ENCODE data around the gene NAALADL2. TPM values are rescaled to one million over a fixed set of nuclear protein-coding genes. Genes with fewer than 3 reads are reported as not detected.
"Not testable (repeated sequence)": the region's sequence is repeated elsewhere in the genome, so short reads cannot be mapped to it uniquely, and the experiment has no call there.

Gene NAALADL2
- total RNA-seq, 2 experiments from 2014 or later = 0.48 TPM; not detected in 1

GRCh38 chr3:175065497-175065896, 206.4 kb downstream of the NAALADL2 start:
- H3K36me3 Mint-ChIP-seq = no peaks in the 10 kb centered on the region
- no peaks in the 10 kb centered on the region for H3K4me1 Mint-ChIP-seq
- DNase-seq = no peak
- no peaks in the 10 kb centered on the region for H3K27me3 Mint-ChIP-seq
- H3K4me3 Mint-ChIP-seq = no peak overlapping the region
- H3K27ac Mint-ChIP-seq = no peak overlapping the region
- peaks cover 4% of the 10 kb centered on the region for H3K9me3 Mint-ChIP-seq

GRCh38 chr3:175066617-175067415, 207.7 kb downstream of the NAALADL2 start:
- peaks cover 3% of the 10 kb centered on the region for H3K9me3 Mint-ChIP-seq
- no peak overlapping the region for H3K27ac Mint-ChIP-seq
- H3K4me1 Mint-ChIP-seq = no peaks in the 10 kb centered on the region
- H3K27me3 Mint-ChIP-seq = no peaks in the 10 kb centered on the region
- no peaks in the 10 kb centered on the region for H3K36me3 Mint-ChIP-seq
- H3K4me3 Mint-ChIP-seq = no peak overlapping the region
- DNase-seq = no peak

GRCh38 chr3:175068587-175068986, 209.5 kb downstream of the NAALADL2 start:
- H3K4me3 Mint-ChIP-seq = no peak overlapping the region
- no peaks in the 10 kb centered on the region for H3K4me1 Mint-ChIP-seq
- DNase-seq = no peak
- peaks cover 3% of the 10 kb centered on the region for H3K9me3 Mint-ChIP-seq
- no peak overlapping the region for H3K27ac Mint-ChIP-seq
- no peaks in the 10 kb centered on the region for H3K36me3 Mint-ChIP-seq
- no peaks in the 10 kb centered on the region for H3K27me3 Mint-ChIP-seq

- no peaks in the 10 kb centered on the region for H3K4me1 Mint-ChIP-seq
- H3K36me3 Mint-ChIP-seq = no peaks in the 10 kb centered on the region
- no peak overlapping the region for H3K27ac Mint-ChIP-seq
- DNase-seq = no peak
- peaks cover 3% of the 10 kb centered on the region for H3K9me3 Mint-ChIP-seq
- no peak overlapping the region for H3K4me3 Mint-ChIP-seq
- no peaks in the 10 kb centered on the region for H3K27me3 Mint-ChIP-seq
These were observed 211.8 kb downstream of the NAALADL2 start for GRCh38 chr3:175070946-175071345.

DNA sequence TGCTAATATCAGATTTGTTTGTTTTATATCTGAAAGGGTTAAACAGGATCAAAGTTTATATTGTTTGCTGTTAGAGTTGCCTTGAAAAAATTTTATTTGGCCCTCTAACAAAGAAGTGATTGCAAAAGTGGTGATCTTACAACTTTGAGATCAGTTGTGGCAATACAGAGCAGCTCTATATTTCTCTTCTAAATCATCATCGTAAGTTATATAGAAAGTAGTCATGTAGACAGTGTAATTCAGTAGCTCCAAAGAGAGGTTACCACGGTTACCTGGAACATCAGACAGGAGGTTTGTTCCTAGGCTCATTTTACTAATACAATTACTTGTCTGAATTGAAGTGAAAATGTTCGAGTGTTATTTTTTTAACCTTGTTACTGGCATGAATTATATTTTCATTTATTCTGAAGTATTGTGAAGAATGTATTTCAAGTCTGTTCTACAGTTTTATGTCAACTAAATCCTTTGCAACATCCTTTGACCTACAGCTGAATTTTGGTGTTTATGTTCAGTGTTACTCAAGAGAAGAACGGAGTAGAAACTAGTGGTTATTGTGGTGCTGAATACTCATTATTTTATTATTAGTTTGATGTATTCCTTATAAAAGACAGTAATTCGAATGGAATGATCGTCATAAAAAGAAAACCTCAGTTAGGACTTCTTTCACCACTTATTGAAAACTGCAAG, 214.2 kb downstream of the NAALADL2 start:
- Mint-ChIP-seq H3K4me3 (no peak overlapping the region), H3K9me3 (peaks cover 2% of the 10 kb centered on the region), H3K4me1 (no peaks in the 10 kb centered on the region), H3K27ac (no peak overlapping the region), H3K27me3 (no peaks in the 10 kb centered on the region), H3K36me3 (no peaks in the 10 kb centered on the region)
- no peak for DNase-seq

GRCh38 chr3:175075269-175075668, 216.1 kb downstream of the NAALADL2 start:
- no peak overlapping the region for H3K27ac Mint-ChIP-seq
- no peaks in the 10 kb centered on the region for H3K27me3 Mint-ChIP-seq
- no peaks in the 10 kb centered on the region for H3K9me3 Mint-ChIP-seq
- H3K4me3 Mint-ChIP-seq = no peak overlapping the region
- no peak for DNase-seq
- no peaks in the 10 kb centered on the region for H3K4me1 Mint-ChIP-seq
- no peaks in the 10 kb centered on the region for H3K36me3 Mint-ChIP-seq

- no peak overlapping the region for H3K4me3 Mint-ChIP-seq
- H3K27ac Mint-ChIP-seq = no peak overlapping the region
- H3K4me1 Mint-ChIP-seq = no peaks in the 10 kb centered on the region
- no peaks in the 10 kb centered on the region for H3K9me3 Mint-ChIP-seq
- no peaks in the 10 kb centered on the region for H3K36me3 Mint-ChIP-seq
- no peaks in the 10 kb centered on the region for H3K27me3 Mint-ChIP-seq
- DNase-seq = no peak
These were observed 218.1 kb downstream of the NAALADL2 start for GRCh38 chr3:175077216-175077615.

- Mint-ChIP-seq H3K36me3 (no peaks in the 10 kb centered on the region), H3K9me3 (no peaks in the 10 kb centered on the region), H3K4me1 (no peaks in the 10 kb centered on the region), H3K27me3 (no peaks in the 10 kb centered on the region), H3K4me3 (no peak overlapping the region), H3K27ac (no peak overlapping the region)
- DNase-seq = no peak
These were observed 223.5 kb downstream of the NAALADL2 start for GRCh38 chr3:175082631-175083030.

- H3K36me3 Mint-ChIP-seq, H3K9me3 Mint-ChIP-seq, H3K4me3 Mint-ChIP-seq, H3K4me1 Mint-ChIP-seq, H3K27me3 Mint-ChIP-seq, DNase-seq, H3K27ac Mint-ChIP-seq: not testable (repeated sequence)
These were observed 228.0 kb downstream of the NAALADL2 start for GRCh38 chr3:175087128-175087527.

DNA sequence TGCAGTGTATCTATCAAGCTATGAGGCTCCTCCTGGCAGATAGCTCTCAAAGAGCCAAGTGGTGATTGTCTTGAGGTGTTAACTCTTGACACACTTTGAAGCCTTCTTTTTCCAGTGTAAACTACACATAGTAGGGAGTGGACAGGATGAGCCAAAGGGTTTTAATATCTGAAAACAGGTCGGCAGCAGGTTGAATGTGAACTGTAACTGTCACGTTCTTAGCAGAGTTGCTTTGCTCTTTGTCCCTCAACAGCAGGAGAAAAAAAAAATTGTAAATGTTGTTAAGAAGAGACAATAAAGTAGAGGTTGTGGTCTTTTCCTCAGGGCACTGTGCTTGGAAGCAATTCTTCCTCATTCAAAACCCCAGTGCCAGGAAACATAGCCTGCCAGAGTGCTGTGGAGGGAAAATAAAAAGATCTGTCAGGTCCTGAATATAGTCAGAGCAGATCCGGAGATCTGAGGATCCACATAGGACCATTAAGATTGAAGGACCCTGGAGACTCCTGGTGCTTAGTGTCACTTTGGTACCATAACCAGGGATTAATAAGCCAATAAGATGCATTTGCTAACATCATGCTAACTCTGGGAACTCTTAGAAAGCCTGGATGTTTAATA, 229.7 kb downstream of the NAALADL2 start:
- H3K4me1 Mint-ChIP-seq = no peaks in the 10 kb centered on the region
- H3K4me3 Mint-ChIP-seq = no peak overlapping the region
- H3K36me3 Mint-ChIP-seq = no peaks in the 10 kb centered on the region
- no peaks in the 10 kb centered on the region for H3K9me3 Mint-ChIP-seq
- DNase-seq = no peak
- H3K27ac Mint-ChIP-seq = no peak overlapping the region
- H3K27me3 Mint-ChIP-seq = no peaks in the 10 kb centered on the region

GRCh38 chr3:175091426-175092114, 232.4 kb downstream of the NAALADL2 start:
- no peak for DNase-seq
- H3K4me1 Mint-ChIP-seq = no peaks in the 10 kb centered on the region
- H3K9me3 Mint-ChIP-seq = no peaks in the 10 kb centered on the region
- no peaks in the 10 kb centered on the region for H3K27me3 Mint-ChIP-seq
- no peak overlapping the region for H3K27ac Mint-ChIP-seq
- no peak overlapping the region for H3K4me3 Mint-ChIP-seq
- no peaks in the 10 kb centered on the region for H3K36me3 Mint-ChIP-seq

- H3K27me3 Mint-ChIP-seq = no peaks in the 10 kb centered on the region
These were observed 234.6 kb downstream of the NAALADL2 start for GRCh38 chr3:175093748-175094147.

DNA sequence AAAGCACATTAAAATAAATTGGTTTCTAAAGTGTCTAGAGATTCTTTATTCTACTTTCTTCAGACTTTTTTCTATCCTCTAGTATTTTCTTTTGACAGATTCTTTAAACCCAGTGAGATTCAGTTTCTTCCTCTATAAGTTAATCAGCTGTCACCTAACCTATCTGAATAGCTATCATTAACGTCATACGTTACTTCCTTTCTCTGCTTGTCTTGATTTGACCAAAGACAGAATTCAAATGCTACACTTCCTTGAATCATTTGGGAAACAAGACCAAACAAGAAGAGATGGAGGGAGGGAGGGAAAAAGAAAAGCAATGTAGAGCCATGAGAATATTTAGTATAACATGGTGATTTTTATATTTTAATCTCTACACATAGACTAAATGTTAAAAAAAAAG, 235.2 kb downstream of the NAALADL2 start:
- Mint-ChIP-seq H3K4me3 (no peak overlapping the region), H3K9me3 (no peaks in the 10 kb centered on the region), H3K27ac (no peak overlapping the region), H3K36me3 (no peaks in the 10 kb centered on the region), H3K27me3 (no peaks in the 10 kb centered on the region), H3K4me1 (no peaks in the 10 kb centered on the region)
- DNase-seq = no peak

More at GRCh38 chr3:175093748-175094147, 234.6 kb downstream of the NAALADL2 start:
- no peak for DNase-seq
- Mint-ChIP-seq H3K4me1 (no peaks in the 10 kb centered on the region), H3K4me3 (no peak overlapping the region), H3K36me3 (no peaks in the 10 kb centered on the region), H3K9me3 (no peaks in the 10 kb centered on the region), H3K27ac (no peak overlapping the region)

DNA sequence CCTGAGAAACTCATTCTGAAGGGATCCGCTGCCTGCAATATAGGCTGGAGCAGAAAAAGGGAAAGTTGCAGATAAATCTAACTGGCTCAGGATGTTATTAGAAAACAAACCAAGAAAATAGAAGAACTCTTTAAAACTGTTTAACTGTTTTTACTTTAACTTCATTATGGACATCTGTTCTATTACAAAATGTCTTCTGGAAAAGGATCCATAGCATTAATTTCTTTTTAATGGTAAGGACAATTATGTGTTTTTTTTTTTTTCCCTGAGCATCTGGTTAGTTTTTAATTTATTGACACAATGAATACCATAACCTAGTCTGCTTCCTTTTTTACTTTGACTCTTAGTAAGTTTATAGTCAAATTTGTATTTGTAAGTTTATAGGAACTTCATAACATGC, 239.5 kb downstream of the NAALADL2 start:
- Mint-ChIP-seq H3K36me3 (no peaks in the 10 kb centered on the region), H3K27me3 (no peaks in the 10 kb centered on the region), H3K9me3 (peaks cover 2% of the 10 kb centered on the region), H3K4me1 (no peaks in the 10 kb centered on the region), H3K4me3 (no peak overlapping the region), H3K27ac (no peak overlapping the region)
- no peak for DNase-seq

GRCh38 chr3:175102161-175102560, 243.0 kb downstream of the NAALADL2 start:
- Mint-ChIP-seq H3K9me3 (peaks cover 2% of the 10 kb centered on the region), H3K27ac (no peak overlapping the region), H3K4me1 (no peaks in the 10 kb centered on the region), H3K27me3 (no peaks in the 10 kb centered on the region), H3K36me3 (no peaks in the 10 kb centered on the region), H3K4me3 (no peak overlapping the region)
- DNase-seq = no peak

Measured in activated naive CD8-positive, alpha-beta T cell treated with anti-CD3 and anti-CD28 coated beads for 36 hours (primary cell).